Right lobe of liver (tissue), 6 donors: ENCODE data around the gene SPESP1. TPM values are rescaled to one million over a fixed set of nuclear protein-coding genes. Genes with fewer than 3 reads are reported as not detected.

ENCODE experiments used
- ATAC-seq, 4 donors: fragments of 200-7000 bp; cut with Tn5 transposase; one replicate each; pipeline ENCODE4 v1.9.1; 2020; ENCODE audit warnings: mild to moderate bottlenecking in 4 of 4, moderate library complexity in 4 of 4
- DNase-seq, 3 donors: peaks; one replicate each; pipeline ENCODE4 v3.0.0-alpha.2; 2020
- H3K27ac ChIP-seq, 3 donors: fragments of 200-600 bp; one replicate each; pipeline ENCODE4 v1.8.0; 2022
- H3K27me3 ChIP-seq, 2 donors: fragments of 200-600 bp; one replicate each; pipeline ENCODE4 v1.8.0; 2022
- H3K36me3 ChIP-seq, 4 donors: fragments of 200-600 bp; sonication (generic) in 1 of 4; one replicate each; pipeline versions ENCODE4 v1.5.1 to v1.8.0; 2017 to 2022; ENCODE audit warnings: control low read depth in 1 of 4
- H3K4me1 ChIP-seq, 4 donors: fragments of 200-600 bp; sonication (generic) in 1 of 4; one replicate each; pipeline versions ENCODE4 v1.5.1 to v1.8.0; 2017 to 2022; ENCODE audit warnings: control low read depth in 1 of 4
- H3K4me3 ChIP-seq, 3 donors: fragments of 200-600 bp; one replicate each; pipeline ENCODE4 v1.8.0; 2022
- H3K9me3 ChIP-seq, 4 donors: fragments of 200-600 bp; sonication (generic) in 1 of 4; one replicate each; pipeline versions ENCODE4 v1.5.1 to v1.8.0; 2017 to 2022; ENCODE audit warnings: control low read depth in 1 of 4
- POLR2A ChIP-seq: fragments of 450-650 bp; IDR thresholded peaks from one replicate; pipeline ENCODE4 v1.6.1; 2017; ENCODE audit warnings: antibody characterized with exemption, mild to moderate bottlenecking
- WGBS: methylation state at CpG from one replicate; pipeline ENCODE4 v1.1.6; 2018; ENCODE audit warnings: low coverage, low lambda C conversion rate; ENCODE audit not compliant: insufficient coverage; ENCODE audit errors: missing lambda C conversion rate; 5-methylcytosine and 5-hydroxymethylcytosine counted together
- intact Hi-C, 2 donors: fragments of 100-400 bp; cut with DNase I; formaldehyde crosslinking; loops; one replicate each; pipeline versions ENCODE4 v1.11.2 to v1.14.1; 2022
- total RNA-seq, 6 experiments: library from RNA; depleted of rRNA in 2 of 6; stranded (reverse); fragments of >200 nt in 2 of 6; fragmentation: NEBNext Ultra II Directional in 3 of 6; extraction: Animal tissue kit (Norgen Biotek cat#: 25700) in 3 of 6; gene quantifications; one replicate each; pipeline versions ENCODE4 v1.1.0 to v1.2.4, GENCODE V29; 2016 to 2023
- TF ChIP-seq, protein P1 (sequence below), 4 donors: fragments of 200-600 bp in 3 of 4; fragments of 450-650 bp in 1 of 4; IDR thresholded peaks; one replicate each; pipeline versions ENCODE4 v1.5.1 to v1.8.0; 2016 to 2022; ENCODE audit warnings: antibody characterized with exemption in 4 of 4, mild to moderate bottlenecking in 2 of 4
- donor health status: DM: no; HTN: yes; CAD: no.
- donor health status: DM: no; HTN: no; CAD: no.
- donor health status: DM: no; HTN: no; CAD: no.
- donor health status: DM: no; HTN: yes; CAD: no.
- donor health status: DM: no; HTN: yes; CAD: no.

SPESP1 gene
- total RNA-seq, 6 experiments from 2014 or later = 0.26 to 2.8 (median 1.4) TPM

DNA sequence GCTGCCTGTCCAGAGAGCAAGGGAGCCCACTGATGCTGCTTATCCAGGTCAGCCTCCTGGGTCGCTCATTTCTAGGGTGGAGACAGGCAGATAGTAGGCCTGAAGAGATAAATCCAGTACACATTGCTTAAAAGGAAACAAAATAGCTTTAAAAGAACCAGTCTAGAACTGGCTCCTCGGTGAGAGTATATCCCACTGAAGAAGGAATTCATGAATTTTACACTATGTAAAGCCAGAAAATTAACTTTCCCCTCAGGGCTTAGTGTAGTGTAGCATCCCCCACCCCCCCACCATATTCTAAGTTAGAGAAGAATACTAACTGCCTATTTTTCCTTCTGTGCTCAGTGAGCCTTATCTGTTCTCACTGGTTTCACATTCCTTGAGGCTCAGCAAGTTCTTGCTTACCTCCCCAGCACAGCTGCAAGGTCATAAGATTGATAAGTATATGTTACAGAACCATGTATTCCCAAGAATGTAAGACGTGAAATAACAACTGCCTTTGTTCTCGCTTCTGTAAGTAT is 53.7 kb downstream of the SPESP1 start:
- Histone ChIP-seq H3K36me3 (no peaks in the 10 kb centered on the region), H3K27me3 (no peaks in the 10 kb centered on the region), H3K4me3 (no peak overlapping the region), H3K9me3 (no peaks in the 10 kb centered on the region), H3K4me1 (no peaks in the 10 kb centered on the region), H3K27ac (no peak overlapping the region)
- no peak for DNase-seq
- no peak for ATAC-seq
- WGBS = 61% methylated on average over 4 of the region's 4 CpGs
- intact Hi-C loops = no loop called here
- TF ChIP-seq POLR2A = no peak
- TF ChIP-seq, protein P1, sequence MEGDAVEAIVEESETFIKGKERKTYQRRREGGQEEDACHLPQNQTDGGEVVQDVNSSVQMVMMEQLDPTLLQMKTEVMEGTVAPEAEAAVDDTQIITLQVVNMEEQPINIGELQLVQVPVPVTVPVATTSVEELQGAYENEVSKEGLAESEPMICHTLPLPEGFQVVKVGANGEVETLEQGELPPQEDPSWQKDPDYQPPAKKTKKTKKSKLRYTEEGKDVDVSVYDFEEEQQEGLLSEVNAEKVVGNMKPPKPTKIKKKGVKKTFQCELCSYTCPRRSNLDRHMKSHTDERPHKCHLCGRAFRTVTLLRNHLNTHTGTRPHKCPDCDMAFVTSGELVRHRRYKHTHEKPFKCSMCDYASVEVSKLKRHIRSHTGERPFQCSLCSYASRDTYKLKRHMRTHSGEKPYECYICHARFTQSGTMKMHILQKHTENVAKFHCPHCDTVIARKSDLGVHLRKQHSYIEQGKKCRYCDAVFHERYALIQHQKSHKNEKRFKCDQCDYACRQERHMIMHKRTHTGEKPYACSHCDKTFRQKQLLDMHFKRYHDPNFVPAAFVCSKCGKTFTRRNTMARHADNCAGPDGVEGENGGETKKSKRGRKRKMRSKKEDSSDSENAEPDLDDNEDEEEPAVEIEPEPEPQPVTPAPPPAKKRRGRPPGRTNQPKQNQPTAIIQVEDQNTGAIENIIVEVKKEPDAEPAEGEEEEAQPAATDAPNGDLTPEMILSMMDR (IDR thresholded peaks at IDR 0.05) = no peak

DNA sequence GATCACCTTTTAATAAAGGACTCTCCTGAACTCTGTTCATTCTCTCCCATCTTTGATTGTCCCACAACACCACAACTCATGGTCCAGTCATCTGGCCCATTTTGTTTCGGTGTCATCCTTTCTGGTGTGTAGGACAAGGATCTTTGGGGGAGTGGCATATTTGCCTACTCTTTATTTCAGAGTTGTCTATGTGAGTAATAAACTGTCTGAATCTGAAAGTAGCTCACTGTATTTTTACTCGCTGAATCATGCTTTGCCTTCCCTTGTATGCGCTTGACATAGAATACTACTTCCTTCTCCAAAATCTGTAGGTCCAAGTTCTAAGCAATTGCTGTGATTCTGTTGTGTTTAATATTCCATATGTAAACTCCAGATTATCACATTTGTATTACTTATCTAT is 54.3 kb downstream of the SPESP1 start:
- 81% methylated on average over 3 of the region's 3 CpGs for WGBS
- ATAC-seq = no peak
- intact Hi-C loops = no loop called here

DNA sequence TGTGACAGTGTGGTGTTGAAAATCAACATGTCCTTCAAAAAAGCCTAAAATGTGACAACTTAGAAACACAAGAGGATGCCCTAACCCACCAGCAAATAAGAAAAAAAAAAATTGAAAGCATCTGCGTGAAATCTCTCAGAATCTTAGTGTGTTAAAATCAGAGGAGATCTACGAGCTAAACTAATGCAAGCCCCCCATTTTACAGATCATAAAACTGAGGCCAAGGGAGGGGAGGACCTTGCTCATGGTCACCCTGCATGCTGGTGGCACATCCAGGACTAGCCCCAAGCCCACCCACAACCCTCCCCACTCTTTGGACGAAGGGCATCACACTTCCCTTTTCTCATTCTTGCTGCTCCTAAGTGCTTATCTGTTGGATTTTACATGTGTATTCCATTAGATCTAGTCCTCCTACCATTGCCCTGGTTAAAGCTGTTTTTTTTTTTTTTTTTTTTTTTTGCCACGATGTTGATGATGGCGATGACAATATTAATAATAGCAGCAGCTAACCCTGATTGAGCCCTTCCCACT is 55.1 kb downstream of the SPESP1 start:
- ATAC-seq (no peak), DNase-seq (no peak)
- Histone ChIP-seq H3K36me3 (no peaks in the 10 kb centered on the region), H3K4me1 (no peaks in the 10 kb centered on the region), H3K27me3 (no peaks in the 10 kb centered on the region), H3K9me3 (no peaks in the 10 kb centered on the region), H3K27ac (no peak overlapping the region), H3K4me3 (no peak overlapping the region)
- 86% methylated on average over 5 of the region's 5 CpGs for WGBS
- TF ChIP-seq, protein P1 (IDR thresholded peaks at IDR 0.05) = no peak
- no peak for TF ChIP-seq POLR2A
- intact Hi-C loops = no loop called here

More for the DNA sequence above, 54.3 kb downstream of the SPESP1 start:
- TF ChIP-seq, protein P1 (IDR thresholded peaks at IDR 0.05) = no peak
- Histone ChIP-seq H3K27me3 (no peaks in the 10 kb centered on the region), H3K4me3 (no peak overlapping the region), H3K4me1 (no peaks in the 10 kb centered on the region), H3K27ac (no peak overlapping the region), H3K9me3 (no peaks in the 10 kb centered on the region), H3K36me3 (no peaks in the 10 kb centered on the region)
- no peak for DNase-seq

DNA sequence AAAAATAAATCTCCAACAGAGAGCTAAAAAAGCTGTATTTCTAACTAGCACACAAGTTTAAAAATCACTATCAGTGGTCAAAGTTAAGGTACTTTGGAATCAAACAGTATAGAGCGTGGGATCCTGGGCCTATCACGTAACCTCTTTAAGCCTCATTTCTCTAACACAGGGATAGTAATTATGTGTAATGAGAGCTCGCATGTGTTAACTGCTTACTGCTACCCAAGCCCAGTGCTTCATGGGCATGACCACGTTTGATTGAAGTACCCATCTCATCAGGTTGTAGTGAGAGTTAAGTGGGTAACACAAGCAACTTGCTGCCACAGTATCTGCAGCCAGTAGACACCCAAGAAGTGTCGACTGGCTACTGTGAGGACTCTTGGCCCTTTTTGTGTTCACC is 56.0 kb downstream of the SPESP1 start:
- 68% methylated on average over 4 of the region's 5 CpGs for WGBS
- Histone ChIP-seq H3K27ac (no peak overlapping the region), H3K9me3 (no peaks in the 10 kb centered on the region), H3K4me1 (no peaks in the 10 kb centered on the region), H3K4me3 (no peak overlapping the region), H3K27me3 (no peaks in the 10 kb centered on the region), H3K36me3 (no peaks in the 10 kb centered on the region)
- TF ChIP-seq, protein P1 (IDR thresholded peaks at IDR 0.05) = no peak
- TF ChIP-seq POLR2A = no peak
- DNase-seq (no peak), ATAC-seq (no peak)
- intact Hi-C loops = no loop called here

DNA sequence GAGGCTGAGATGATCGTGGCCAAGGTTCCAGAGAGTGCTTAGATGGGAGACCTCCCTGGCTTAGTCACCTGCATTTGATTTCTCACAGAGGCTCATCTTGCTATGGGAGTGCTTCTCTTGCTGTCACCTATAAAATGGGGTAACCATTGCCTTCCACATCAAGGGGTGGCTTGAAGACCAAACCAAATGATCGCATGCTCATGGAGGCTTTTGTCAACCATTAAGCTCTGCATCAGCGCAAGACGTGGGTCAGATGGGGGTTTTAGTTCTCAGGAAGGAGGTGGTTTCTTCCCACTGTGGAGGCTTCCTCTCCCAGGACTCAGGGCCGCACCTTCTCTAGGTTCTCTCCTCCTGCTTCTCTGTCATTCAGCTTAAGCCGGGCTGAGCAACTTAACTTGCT is 56.8 kb downstream of the SPESP1 start:
- DNase-seq (no peak), ATAC-seq (no peak)
- intact Hi-C loops = no loop called here
- no peaks in the 10 kb centered on the region for H3K36me3 ChIP-seq
- WGBS = 71% methylated on average over 3 of the region's 6 CpGs
- no peaks in the 10 kb centered on the region for H3K27me3 ChIP-seq
- H3K9me3 ChIP-seq = no peaks in the 10 kb centered on the region
- TF ChIP-seq, protein P1 (IDR thresholded peaks at IDR 0.05) = no peak
- no peak for TF ChIP-seq POLR2A
- H3K4me1 ChIP-seq = no peaks in the 10 kb centered on the region
- no peak overlapping the region for H3K27ac ChIP-seq
- H3K4me3 ChIP-seq = no peak overlapping the region
